ENCODE results near the gene IGSF3. TPM values are rescaled to one million over a fixed set of nuclear protein-coding genes. Genes with fewer than 3 reads are reported as not detected.

Gene IGSF3
- total and polyA plus RNA-seq, 2 of the 8 experiments (the other 6 are each of a cell fraction or from before 2014, with no cell fraction given): 30.0 to 32.2 TPM

- no peaks in the 10 kb centered on the region for H3K23me2 ChIP-seq (ENCODE audit: low read depth, low read length)
- H4K91ac ChIP-seq (replicated peaks; ENCODE audit: insufficient read length, low read length): no peak overlapping the region
- H3K14ac ChIP-seq (ENCODE audit: insufficient read length): no peak overlapping the region
- H3K27ac ChIP-seq (ENCODE audit: low read depth, low read length): no peak overlapping the region
- H4K8ac ChIP-seq (ENCODE audit: extremely low read depth, insufficient read depth, low read length): no peak overlapping the region
- FAIRE-seq (no peak), DNase-seq (ENCODE audit: low read depth in 1 of 2, low spot score in 2 of 2) (no peak)
- H3K4me2 ChIP-seq (ENCODE audit: insufficient read depth in 1 of 2, low read depth in 2 of 2, low read length in 2 of 2): no peak overlapping the region
- no peak overlapping the region for H2AK5ac ChIP-seq (ENCODE audit: low read depth, low read length)
- CTCF ChIA-PET (ENCODE audit: partially characterized antibody): interaction anchor here (1.3 kb wide), 1 partner anchor 45 kb away, joined by 3 read pairs; no protein-coding TSS in a partner anchor
- H2BK20ac ChIP-seq (ENCODE audit: low read length): no peak overlapping the region
- no peak overlapping the region for H2BK120ac ChIP-seq (replicated peaks; ENCODE audit: low read depth, low read length)
- H2AFZ ChIP-seq (ENCODE audit: low read length): no peak overlapping the region
- H3K18ac ChIP-seq (ENCODE audit: extremely low read depth, low read length): no peak overlapping the region
- no peaks in the 10 kb centered on the region for H3K4me1 ChIP-seq (replicated peaks in 1 of 4; ENCODE audit: control insufficient read depth in 3 of 4, insufficient read depth in 4 of 4, low read length in 3 of 4)
- no peak overlapping the region for H3K56ac ChIP-seq (replicated peaks; ENCODE audit: insufficient read length, low read depth, low read length)
- H2BK15ac ChIP-seq (ENCODE audit: low read length): no peak overlapping the region
- H3K27me3 ChIP-seq (replicated peaks in 1 of 4; ENCODE audit: control insufficient read depth in 3 of 4, extremely low read depth in 1 of 4, insufficient read depth in 3 of 4, low read length in 3 of 4): no peaks in the 10 kb centered on the region
- H3K36me3 ChIP-seq (ENCODE audit: control insufficient read depth in 2 of 4, insufficient read depth in 4 of 4, low read length in 3 of 4): no peaks in the 10 kb centered on the region
- H3K9ac ChIP-seq (replicated peaks in 1 of 4; ENCODE audit: extremely low read depth in 1 of 4, low read depth in 3 of 4, low read length in 3 of 4): no peak overlapping the region
- no peak overlapping the region for H3K4ac ChIP-seq (replicated peaks; ENCODE audit: insufficient read length, low read depth, low read length)
- POLR2A ChIA-PET (ENCODE audit: partially characterized antibody): no interaction called here
- H4K5ac ChIP-seq (ENCODE audit: insufficient read length, low read depth, low read length): no peak overlapping the region
- no peaks in the 10 kb centered on the region for H3K79me2 ChIP-seq (ENCODE audit: control insufficient read depth in 1 of 2, insufficient read depth in 2 of 2, low read length in 2 of 2)
- H3K23ac ChIP-seq (ENCODE audit: insufficient read length): no peak overlapping the region
- no peak overlapping the region for H3K4me3 ChIP-seq (ENCODE audit: extremely low read depth in 1 of 4, insufficient read depth in 2 of 4, low read depth in 3 of 4, low read length in 4 of 4)
- no peak overlapping the region for H2BK5ac ChIP-seq (ENCODE audit: low read depth, low read length)
- H4K20me1 ChIP-seq (replicated peaks in 1 of 2; ENCODE audit: control insufficient read depth in 1 of 2, insufficient read depth in 2 of 2, low read length in 2 of 2): no peaks in the 10 kb centered on the region
- 88% methylated on average over 1 of the region's 1 CpG; no CpG with 5 or more reads in 1 of the 2 experiments for WGBS, 2 experiments (ENCODE audit: extremely low coverage in 1 of 2, insufficient coverage in 1 of 2, insufficient read length in 1 of 2, insufficient replicate concordance in 2 of 2, low coverage in 1 of 2, low lambda C conversion rate in 2 of 2, missing lambda C conversion rate in 1 of 2)
- H3K9me3 ChIP-seq (ENCODE audit: insufficient read depth in 2 of 2, low read depth in 1 of 2, low read length in 1 of 2): no peaks in the 10 kb centered on the region
- no peaks in the 10 kb centered on the region for H3K79me1 ChIP-seq (ENCODE audit: low read depth, low read length)
- no peak overlapping the region for H2BK12ac ChIP-seq (ENCODE audit: low read depth, low read length)
- TF ChIP-seq MAX (IDR thresholded peaks at IDR 0.05) (no peak), SIN3A (conservative IDR thresholded peaks at IDR 0.05 in 1 of 2, IDR thresholded peaks at IDR 0.05 in 1 of 2; ENCODE audit: low read depth in 1 of 2, low read length in 2 of 2) (no peak), PHF8 (conservative IDR thresholded peaks at IDR 0.05; ENCODE audit: low read depth, low read length) (no peak), EZH2 (IDR thresholded peaks at IDR 0.05; ENCODE audit: low read depth, low read length, severe bottlenecking) (no peak), FOSL1 (IDR thresholded peaks at IDR 0.05; ENCODE audit: insufficient read depth, low read depth, low read length) (no peak), POLR2A (IDR thresholded peaks at IDR 0.05; ENCODE audit: control extremely low read depth in 1 of 2, low read depth in 2 of 2, low read length in 2 of 2) (no peak), RNF2 (IDR thresholded peaks at IDR 0.05; ENCODE audit: borderline replicate concordance, low read depth, low read length, missing control alignments, poor library complexity, severe bottlenecking) (no peak), NRF1 (IDR thresholded peaks at IDR 0.05; ENCODE audit: low read depth, low read length) (no peak), TCF12 (IDR thresholded peaks at IDR 0.05; ENCODE audit: low read depth, low read length) (no peak), SP4 (IDR thresholded peaks at IDR 0.05; ENCODE audit: low read length) (no peak), MAFK (IDR thresholded peaks at IDR 0.05; ENCODE audit: low read depth, low read length) (no peak), TAF1 (IDR thresholded peaks at IDR 0.05; ENCODE audit: low read depth, low read length) (no peak), SUZ12 (IDR thresholded peaks at IDR 0.05; ENCODE audit: low read length) (no peak), POU5F1 (IDR thresholded peaks at IDR 0.05; ENCODE audit: low read depth, low read length) (no peak)
These were observed 13.9 kb upstream of the IGSF3 start for GRCh38 chr1:116681343-116681899.

Measured in H1 (cell line).